HUES48 (cell line): ENCODE data around the gene EIF3CL.
"Not testable (repeated sequence)": the region's sequence is repeated elsewhere in the genome, so short reads cannot be mapped to it uniquely, and the experiment has no call there.

ENCODE experiments used
- H3K27ac ChIP-seq: one replicate; pipeline ENCODE4 v1.7.0; 2013; ENCODE audit warnings: low read depth, low read length, inconsistent platforms
- H3K27me3 ChIP-seq: 2 replicates; pipeline ENCODE4 v1.6.1; 2013; ENCODE audit warnings: mild to moderate bottlenecking, low read length; ENCODE audit not compliant: control insufficient read depth, insufficient read depth
- H3K36me3 ChIP-seq: 2 replicates; pipeline ENCODE4 v1.6.1; 2013; ENCODE audit warnings: low read length; ENCODE audit not compliant: control insufficient read depth, insufficient read depth
- H3K4me1 ChIP-seq: 2 replicates; pipeline ENCODE4 v1.6.1; 2013; ENCODE audit warnings: mild to moderate bottlenecking, low read length; ENCODE audit not compliant: control insufficient read depth, insufficient read depth
- H3K4me3 ChIP-seq: 2 replicates; pipeline ENCODE4 v1.5.1; 2013; ENCODE audit warnings: mild to moderate bottlenecking, low read depth, low read length
- H3K9ac ChIP-seq: 2 replicates; pipeline ENCODE4 v1.6.1; 2013; ENCODE audit warnings: mild to moderate bottlenecking, low read depth, low read length, moderate library complexity
- H3K9me3 ChIP-seq: 2 replicates; pipeline ENCODE4 v1.6.1; 2013; ENCODE audit warnings: low read length; ENCODE audit not compliant: control insufficient read depth, insufficient read depth

The EIF3CL gene

DNA sequence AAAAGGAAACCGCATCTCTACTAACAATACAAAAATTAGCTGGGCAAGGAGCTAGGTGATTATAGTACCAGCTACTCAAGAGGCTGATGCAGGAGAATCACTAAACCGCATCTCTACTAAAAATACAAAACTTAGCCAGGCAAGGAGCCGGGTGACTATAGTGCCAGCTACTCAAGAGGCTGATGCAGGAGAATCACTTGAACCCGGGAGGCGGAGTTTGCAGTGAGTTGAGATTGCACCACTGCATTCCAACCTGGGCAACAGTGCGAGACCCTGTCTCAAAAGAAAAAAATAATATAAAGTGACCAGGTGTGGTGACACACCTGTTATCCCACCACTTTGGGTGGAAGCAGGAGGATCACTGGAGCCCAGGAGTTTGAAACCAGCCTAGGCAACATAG lies 65.4 kb downstream of the EIF3CL start:
- H3K27ac ChIP-seq, H3K4me1 ChIP-seq, H3K9ac ChIP-seq, H3K4me3 ChIP-seq, H3K27me3 ChIP-seq, H3K36me3 ChIP-seq, H3K9me3 ChIP-seq: not testable (repeated sequence)

DNA sequence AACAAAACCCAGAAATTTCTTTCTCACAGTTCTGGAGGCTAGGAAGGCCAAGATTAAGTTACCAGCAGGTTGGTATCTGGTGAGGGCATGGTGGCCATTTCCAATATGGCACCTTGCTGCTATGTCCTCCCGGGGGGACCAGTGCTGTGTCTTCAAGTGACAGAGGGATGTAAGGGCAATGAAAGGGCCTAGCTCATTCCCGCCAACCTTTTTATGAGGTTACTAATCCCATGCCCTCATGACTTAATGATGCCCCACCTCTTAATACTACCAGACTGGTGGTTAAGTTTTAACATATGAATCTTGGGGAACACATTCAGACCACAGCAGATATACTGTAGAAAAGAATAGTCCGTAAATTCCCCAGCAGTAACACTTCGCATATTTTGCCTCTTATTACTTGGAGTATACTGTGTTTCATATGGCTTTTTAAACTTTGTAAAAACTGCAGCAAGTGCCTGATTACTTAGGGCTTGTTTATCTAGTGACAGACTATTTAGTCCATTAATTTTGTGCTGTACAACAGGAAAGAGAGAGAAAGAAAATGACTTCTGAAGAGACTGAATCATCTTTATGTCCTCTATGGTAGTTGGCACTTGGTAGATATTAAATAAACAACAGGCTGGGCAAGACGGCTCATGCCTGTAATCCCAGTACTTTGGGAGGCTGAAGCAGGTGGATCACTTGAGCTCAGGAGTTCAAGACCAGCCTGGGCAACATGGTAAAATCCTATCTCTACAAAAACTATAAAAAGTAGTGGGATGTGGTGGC lies 66.5 kb downstream of the EIF3CL start:
- not testable (repeated sequence) for H3K27ac ChIP-seq, H3K4me3 ChIP-seq, H3K27me3 ChIP-seq, H3K4me1 ChIP-seq, H3K9ac ChIP-seq, H3K9me3 ChIP-seq, H3K36me3 ChIP-seq

DNA sequence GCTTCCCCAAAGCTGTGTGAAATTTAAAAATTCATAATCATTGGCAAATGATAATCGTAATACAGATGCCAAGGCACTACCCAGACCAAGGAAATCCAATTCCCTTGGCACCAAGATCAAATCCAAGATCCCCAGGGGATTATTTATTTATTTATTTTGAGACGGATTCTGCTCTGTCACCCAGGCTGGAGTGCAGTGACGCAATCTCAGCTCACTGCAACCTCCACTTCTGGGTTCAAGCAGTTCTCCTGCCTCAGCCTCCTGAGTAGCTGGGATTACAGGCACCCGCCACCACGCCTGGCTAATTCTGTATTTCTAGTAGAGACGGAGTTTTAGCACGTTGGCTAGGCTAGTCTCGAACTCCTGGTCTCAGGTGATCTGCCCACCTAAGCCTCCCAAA lies 68.0 kb downstream of the EIF3CL start:
- H3K4me1 ChIP-seq, H3K9ac ChIP-seq, H3K36me3 ChIP-seq, H3K27ac ChIP-seq, H3K4me3 ChIP-seq, H3K27me3 ChIP-seq, H3K9me3 ChIP-seq: not testable (repeated sequence)

DNA sequence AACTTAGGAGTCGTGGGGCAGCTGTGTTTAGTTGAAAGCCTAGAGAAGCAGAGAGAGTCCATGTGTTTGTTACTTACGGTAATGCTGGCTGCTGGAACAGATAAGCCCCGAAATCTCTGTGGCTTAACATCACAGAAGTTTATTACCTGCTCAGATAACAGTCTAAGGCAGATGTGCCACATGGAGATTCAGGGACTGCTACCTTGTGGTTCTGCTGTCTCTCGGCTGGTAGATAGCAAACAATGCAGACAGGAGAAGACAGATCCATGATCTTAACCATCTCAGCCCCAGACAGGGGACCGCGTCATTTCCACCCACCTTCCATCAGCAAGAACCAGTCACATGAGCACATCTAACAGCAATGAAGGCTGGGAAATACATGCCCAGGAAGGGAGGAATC lies 71.0 kb downstream of the EIF3CL start:
- not testable (repeated sequence) for H3K4me3 ChIP-seq, H3K9me3 ChIP-seq, H3K27ac ChIP-seq, H3K4me1 ChIP-seq, H3K9ac ChIP-seq, H3K36me3 ChIP-seq, H3K27me3 ChIP-seq

DNA sequence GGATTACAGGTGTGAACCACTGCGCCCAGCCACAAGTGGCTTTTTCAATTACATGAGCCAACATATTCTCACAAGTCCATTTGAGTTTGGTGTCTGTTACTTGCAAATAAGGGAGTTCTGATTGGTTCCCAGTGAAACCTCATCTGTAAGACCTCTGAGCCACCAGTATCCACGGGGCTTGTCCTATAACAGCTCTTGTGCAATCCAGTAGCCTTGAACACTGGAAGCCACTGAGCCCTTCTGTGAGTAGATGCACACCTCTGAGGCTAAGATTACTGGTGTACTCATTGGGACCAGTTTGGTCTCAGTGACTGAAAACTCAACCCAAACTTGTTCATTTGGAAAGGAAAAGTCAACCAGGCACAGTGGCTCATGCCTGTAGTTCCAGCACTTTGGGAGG lies 72.7 kb downstream of the EIF3CL start:
- H3K4me1 ChIP-seq, H3K9me3 ChIP-seq, H3K9ac ChIP-seq, H3K27me3 ChIP-seq, H3K4me3 ChIP-seq, H3K36me3 ChIP-seq, H3K27ac ChIP-seq: not testable (repeated sequence)

DNA sequence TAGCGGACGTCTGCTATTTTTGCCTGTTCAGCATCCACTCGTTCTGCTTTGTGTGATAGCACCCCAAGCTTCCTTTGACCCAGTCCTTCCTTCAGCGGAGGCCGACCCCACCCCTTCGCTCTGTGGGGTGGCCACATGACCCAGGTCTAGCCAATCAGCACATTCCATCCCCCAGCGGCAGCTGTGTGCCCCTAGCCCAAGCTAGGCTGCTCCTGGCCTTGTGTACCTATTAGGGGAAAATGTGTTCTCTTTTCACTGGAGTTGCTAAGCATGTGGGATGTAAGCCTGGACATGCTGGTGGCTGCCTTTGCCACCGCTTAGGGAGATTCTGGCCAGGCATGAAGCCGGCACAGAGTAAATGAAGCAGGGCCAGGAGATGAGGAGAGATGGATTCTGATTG lies 73.4 kb downstream of the EIF3CL start:
- H3K4me1 ChIP-seq, H3K36me3 ChIP-seq, H3K27ac ChIP-seq, H3K27me3 ChIP-seq, H3K9me3 ChIP-seq, H3K9ac ChIP-seq, H3K4me3 ChIP-seq: not testable (repeated sequence)
